CD4-positive, CD25-positive, alpha-beta regulatory T cell (primary cell): ENCODE results near the gene C19orf38. TPM values are rescaled to one million over a fixed set of nuclear protein-coding genes. Genes with fewer than 3 reads are reported as not detected.

Experiments used
- ATAC-seq, 2 donors: fragments of 150-1000 bp; cut with Tn5 transposase; one replicate each; pipeline ENCODE4 v1.10.0; 2021; ENCODE audit warnings: low read depth in 2 of 2, moderate number of reproducible peaks in 2 of 2, moderate library complexity in 1 of 2
- DNase-seq, 3 donors: peaks; one replicate each; pipeline versions ENCODE4 v3.0.0 to v3.0.0-alpha.2; 2012 to 2022; ENCODE audit warnings: mixed read lengths in 1 of 3
- H3K27ac ChIP-seq: one replicate; pipeline ENCODE4 v1.7.0; 2013; ENCODE audit warnings: mild to moderate bottlenecking, low read length; ENCODE audit not compliant: insufficient read depth, poor library complexity, severe bottlenecking
- H3K27me3 ChIP-seq: one replicate; pipeline ENCODE4 v1.7.0; 2013; ENCODE audit warnings: low read length; ENCODE audit not compliant: control insufficient read depth, insufficient read depth
- H3K36me3 ChIP-seq: one replicate; pipeline ENCODE4 v1.7.0; 2013; ENCODE audit warnings: mild to moderate bottlenecking, low read length, moderate library complexity; ENCODE audit not compliant: control insufficient read depth, insufficient read depth
- H3K4me1 ChIP-seq: 2 replicates; pipeline ENCODE4 v1.7.0; 2013; ENCODE audit warnings: mild to moderate bottlenecking, low read length; ENCODE audit not compliant: insufficient read depth, control insufficient read depth, poor library complexity, severe bottlenecking
- H3K4me3 ChIP-seq: one replicate; pipeline ENCODE4 v1.7.0; 2013; ENCODE audit warnings: low read depth, mild to moderate bottlenecking, low read length, moderate library complexity
- H3K9me3 ChIP-seq, 2 experiments: 1 replicate in 1 of 2; 2 replicates in 1 of 2; pipeline ENCODE4 v1.7.0; 2013; ENCODE audit warnings: low read length in 2 of 2, mild to moderate bottlenecking in 1 of 2, moderate library complexity in 1 of 2; ENCODE audit not compliant: control insufficient read depth in 2 of 2
- H3K27ac Mint-ChIP-seq, 3 donors: one replicate each; pipeline ENCODE4 v1.8.0; 2020 to 2022; ENCODE audit warnings: mild to moderate bottlenecking in 3 of 3, mixed read lengths in 3 of 3, moderate library complexity in 2 of 3
- H3K27me3 Mint-ChIP-seq: one replicate; pipeline ENCODE4 v1.8.0; 2022; ENCODE audit warnings: mild to moderate bottlenecking, mixed read lengths
- H3K36me3 Mint-ChIP-seq: one replicate; pipeline ENCODE4 v1.8.0; 2020; ENCODE audit warnings: mixed read lengths
- H3K4me1 Mint-ChIP-seq, 4 donors: one replicate each; pipeline ENCODE4 v1.8.0; 2020 to 2022; ENCODE audit warnings: mixed read lengths in 4 of 4, mild to moderate bottlenecking in 1 of 4
- H3K4me3 Mint-ChIP-seq, 4 donors: one replicate each; pipeline ENCODE4 v1.8.0; 2020 to 2022; ENCODE audit warnings: mild to moderate bottlenecking in 4 of 4, mixed read lengths in 4 of 4, moderate library complexity in 3 of 4
- H3K9me3 Mint-ChIP-seq, 7 donors: one replicate each; pipeline ENCODE4 v1.8.0; 2020 to 2022; ENCODE audit warnings: mixed read lengths in 7 of 7, mild to moderate bottlenecking in 3 of 7, moderate library complexity in 2 of 7
- polyA plus RNA-seq, 4 donors: library from polyadenylated mRNA; unstranded; fragments of 300-500 nt; fragmentation: Illumina TruSeq; gene quantifications; one replicate each; pipeline ENCODE4 v1.2.3, GENCODE V29; 2021
- total RNA-seq: library from RNA; stranded (reverse); gene quantifications from one replicate; pipeline ENCODE4 v1.2.3, GENCODE V29; 2022

The C19orf38 gene
- total and polyA plus RNA-seq, 5 donors from 2014 or later = 0.40 to 1.1 (median 0.58) TPM; not detected in 1

DNA sequence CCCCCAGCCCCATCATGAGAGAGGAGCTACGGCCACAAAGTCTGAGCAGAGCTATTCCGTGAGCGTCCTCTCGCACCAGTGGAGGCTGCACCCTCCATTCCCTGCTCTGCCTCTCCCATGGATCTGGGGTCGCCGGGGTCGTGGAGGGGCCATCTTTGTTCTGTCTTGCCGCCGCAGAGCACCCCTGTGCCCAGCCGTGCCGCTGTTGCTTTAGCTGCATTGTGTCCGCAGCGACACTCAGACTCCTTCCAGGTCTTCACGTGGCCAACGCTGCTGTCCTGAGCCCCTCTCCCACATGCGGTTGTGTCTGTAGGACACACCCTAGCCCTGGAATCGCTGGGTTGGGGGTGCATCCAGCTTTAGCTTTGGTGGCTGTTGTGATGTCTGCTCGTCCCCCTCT, 64.4 kb downstream of the C19orf38 start:
- Mint-ChIP-seq H3K27ac (no peak overlapping the region), H3K4me1 (no peaks in the 10 kb centered on the region), H3K4me3 (no peak overlapping the region), H3K9me3 (no peaks in the 10 kb centered on the region), H3K27me3 (no peaks in the 10 kb centered on the region), H3K36me3 (peaks cover 10% of the 10 kb centered on the region)
- Histone ChIP-seq H3K27me3 (no peaks in the 10 kb centered on the region), H3K36me3 (peaks cover 25% of the 10 kb centered on the region), H3K27ac (no peak overlapping the region), H3K4me1 (no peaks in the 10 kb centered on the region), H3K4me3 (no peak overlapping the region), H3K9me3 (no peaks in the 10 kb centered on the region)
- no peak for ATAC-seq
- DNase-seq = no peak

GRCh38 chr19:10913716-10914340, 65.6 kb downstream of the C19orf38 start:
- ATAC-seq = no peak
- Mint-ChIP-seq H3K27ac (no peak overlapping the region), H3K4me1 (no peaks in the 10 kb centered on the region), H3K9me3 (no peaks in the 10 kb centered on the region), H3K36me3 (peaks cover 9% of the 10 kb centered on the region), H3K27me3 (no peaks in the 10 kb centered on the region), H3K4me3 (no peak overlapping the region)
- peaks cover 20% of the 10 kb centered on the region for H3K36me3 ChIP-seq
- no peak for DNase-seq
- H3K9me3 ChIP-seq = no peaks in the 10 kb centered on the region
- no peak overlapping the region for H3K4me3 ChIP-seq
- H3K27ac ChIP-seq = no peak overlapping the region
- H3K27me3 ChIP-seq = no peaks in the 10 kb centered on the region
- H3K4me1 ChIP-seq = no peaks in the 10 kb centered on the region

GRCh38 chr19:10915130-10916091, 67.2 kb downstream of the C19orf38 start:
- H3K4me1 ChIP-seq = no peaks in the 10 kb centered on the region
- Mint-ChIP-seq H3K27me3 (no peaks in the 10 kb centered on the region), H3K4me3 (no peak overlapping the region), H3K4me1 (no peaks in the 10 kb centered on the region), H3K9me3 (no peaks in the 10 kb centered on the region), H3K36me3 (peaks cover 9% of the 10 kb centered on the region), H3K27ac (no peak overlapping the region)
- no peak for DNase-seq
- H3K27ac ChIP-seq = no peak overlapping the region
- no peak for ATAC-seq
- no peak overlapping the region for H3K4me3 ChIP-seq
- no peaks in the 10 kb centered on the region for H3K9me3 ChIP-seq
- no peaks in the 10 kb centered on the region for H3K27me3 ChIP-seq
- peaks cover 15% of the 10 kb centered on the region for H3K36me3 ChIP-seq

- H3K9me3 Mint-ChIP-seq = no peaks in the 10 kb centered on the region
- no peak overlapping the region for H3K4me3 ChIP-seq
- H3K27ac ChIP-seq = no peak overlapping the region
- no peaks in the 10 kb centered on the region for H3K27me3 ChIP-seq
- peaks cover 9% of the 10 kb centered on the region for H3K36me3 Mint-ChIP-seq
- no peaks in the 10 kb centered on the region for H3K27me3 Mint-ChIP-seq
- ATAC-seq = no peak
- no peaks in the 10 kb centered on the region for H3K9me3 ChIP-seq
- no peaks in the 10 kb centered on the region for H3K4me1 ChIP-seq
- no peak overlapping the region for H3K4me3 Mint-ChIP-seq
- no peak for DNase-seq
- no peak overlapping the region for H3K27ac Mint-ChIP-seq
- H3K4me1 Mint-ChIP-seq = no peaks in the 10 kb centered on the region
- H3K36me3 ChIP-seq = peaks cover 11% of the 10 kb centered on the region
Measured at GRCh38 chr19:10916602-10917001, 68.4 kb downstream of the C19orf38 start.

- H3K27me3 ChIP-seq = no peaks in the 10 kb centered on the region
- H3K27ac ChIP-seq = no peak overlapping the region
- H3K36me3 ChIP-seq = no peaks in the 10 kb centered on the region
- H3K4me1 ChIP-seq = no peaks in the 10 kb centered on the region
- DNase-seq (no peak), ATAC-seq (no peak)
- H3K9me3 Mint-ChIP-seq = no peaks in the 10 kb centered on the region
- peak overlapping the region in 1 of 3 donors; percentile 56 for H3K27ac Mint-ChIP-seq
- H3K4me3 Mint-ChIP-seq = no peak overlapping the region
- H3K4me1 Mint-ChIP-seq = no peaks in the 10 kb centered on the region
- peaks cover 4% of the 10 kb centered on the region for H3K36me3 Mint-ChIP-seq
- H3K27me3 Mint-ChIP-seq = no peaks in the 10 kb centered on the region
- no peak overlapping the region for H3K4me3 ChIP-seq
- no peaks in the 10 kb centered on the region for H3K9me3 ChIP-seq
Measured at GRCh38 chr19:10918359-10918758, 70.1 kb downstream of the C19orf38 start.

Other genes with a start within 250 kb of the C19orf38 start
- 236 TPM for gene SLC44A2, start 222.9 kb upstream of the C19orf38 start, total RNA-seq
- gene SLC44A2, start 222.9 kb upstream of the C19orf38 start, polyA plus RNA-seq = 100 to 1,000 TPM; 225 to 280 (median 255) TPM
- 444 TPM for gene ILF3, start 194.1 kb upstream of the C19orf38 start, total RNA-seq
- gene ILF3, start 194.1 kb upstream of the C19orf38 start, polyA plus RNA-seq = 10 to 100 TPM; 54.8 to 70.8 (median 62.1) TPM
- 37.2 TPM for gene QTRT1, start 147.0 kb upstream of the C19orf38 start, total RNA-seq
- gene QTRT1, start 147.0 kb upstream of the C19orf38 start, polyA plus RNA-seq = 10 to 100 TPM; 30.6 to 43.7 (median 36.9) TPM
- 269 TPM for gene DNM2, start 130.3 kb upstream of the C19orf38 start, total RNA-seq
- 10 to 100 TPM; 61.8 to 63.6 (median 62.8) TPM for gene DNM2, start 130.3 kb upstream of the C19orf38 start, polyA plus RNA-seq
- 10.2 TPM for gene TMED1, start 12.2 kb upstream of the C19orf38 start, total RNA-seq
- 10 to 100 TPM; 24.8 to 30.3 (median 27.5) TPM for gene TMED1, start 12.2 kb upstream of the C19orf38 start, polyA plus RNA-seq
- 26.0 TPM for gene CARM1, start 23.1 kb downstream of the C19orf38 start, total RNA-seq
- gene CARM1, start 23.1 kb downstream of the C19orf38 start, polyA plus RNA-seq = under 1 TPM; 0.39 to 0.94 (median 0.53) TPM
- gene YIPF2, start 80.2 kb downstream of the C19orf38 start, total RNA-seq = 22.0 TPM
- gene YIPF2, start 80.2 kb downstream of the C19orf38 start, polyA plus RNA-seq = 10 to 100 TPM; 10.7 to 13.1 (median 12.6) TPM
- gene TIMM29, start 80.4 kb downstream of the C19orf38 start, total RNA-seq = 21.8 TPM
- 10 to 100 TPM; 30.7 to 38.3 (median 33.8) TPM for gene TIMM29, start 80.4 kb downstream of the C19orf38 start, polyA plus RNA-seq
- 79.5 TPM for gene SMARCA4, start 112.6 kb downstream of the C19orf38 start, total RNA-seq
- 1 to 10 TPM; 6.3 to 8.7 (median 7.2) TPM for gene SMARCA4, start 112.6 kb downstream of the C19orf38 start, polyA plus RNA-seq
- 108 TPM for gene LDLR, start 241.0 kb downstream of the C19orf38 start, total RNA-seq
- 10 to 100 TPM in 2 of 4 donors, 1 to 10 TPM in 2; 5.1 to 12.7 (median 10.2) TPM for gene LDLR, start 241.0 kb downstream of the C19orf38 start, polyA plus RNA-seq